ENCODE results near the gene ATP10A.
"Not testable (repeated sequence)": the region's sequence is repeated elsewhere in the genome, so short reads cannot be mapped to it uniquely, and the experiment has no call there.

ATP10A gene

GRCh38 chr15:25858952-25859760, 4.0 kb downstream of the ATP10A start:
- no peak for DNase-seq

- DNase-seq: not testable (repeated sequence)
These were observed 7.1 kb downstream of the ATP10A start for GRCh38 chr15:25856059-25856458.

GRCh38 chr15:25852661-25853524, 10.2 kb downstream of the ATP10A start:
- no peak for DNase-seq

DNA sequence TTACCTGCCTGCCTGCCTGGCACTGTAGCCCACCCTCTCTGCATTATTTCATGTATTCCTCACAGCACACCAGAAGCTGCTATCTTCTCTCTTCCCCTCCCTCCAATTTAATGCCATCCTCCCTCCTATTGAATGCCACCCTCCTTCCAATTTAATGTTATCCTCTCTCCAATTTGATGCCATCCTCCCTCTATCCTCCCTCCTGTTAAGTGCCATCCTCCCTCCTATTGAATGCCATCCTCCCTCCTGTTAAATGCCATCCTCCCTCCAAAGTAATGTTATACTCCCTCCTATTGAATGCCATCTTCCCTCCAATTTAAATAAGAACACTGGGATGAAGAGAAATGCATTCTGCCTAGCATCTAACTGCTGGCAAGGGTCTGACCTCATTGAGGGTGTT, 11.1 kb downstream of the ATP10A start:
- no peak for DNase-seq

GRCh38 chr15:25850154-25851111, 12.7 kb downstream of the ATP10A start:
- peak; percentile 66 to 71 for DNase-seq

- no peak for DNase-seq
These were observed 13.8 kb downstream of the ATP10A start for GRCh38 chr15:25849157-25849921.

DNA sequence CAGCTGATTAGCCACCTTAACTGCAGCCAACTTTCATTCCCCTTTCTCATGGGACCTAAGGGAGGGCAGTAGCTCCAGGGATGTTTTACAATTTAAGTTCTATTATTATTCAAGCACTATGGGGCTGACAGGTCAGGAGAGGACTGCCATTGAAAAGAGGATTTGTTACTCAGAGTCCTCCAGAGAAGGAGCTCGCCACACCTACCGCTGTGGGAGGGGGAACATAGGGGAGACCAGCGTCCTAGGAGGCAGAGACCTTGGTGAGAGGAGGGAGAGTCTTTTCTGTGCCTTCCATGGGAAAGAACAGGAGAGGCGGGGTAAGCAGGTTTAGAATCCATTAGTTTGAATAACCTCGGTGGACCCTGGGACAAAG, 14.4 kb downstream of the ATP10A start:
- no peak for DNase-seq

DNA sequence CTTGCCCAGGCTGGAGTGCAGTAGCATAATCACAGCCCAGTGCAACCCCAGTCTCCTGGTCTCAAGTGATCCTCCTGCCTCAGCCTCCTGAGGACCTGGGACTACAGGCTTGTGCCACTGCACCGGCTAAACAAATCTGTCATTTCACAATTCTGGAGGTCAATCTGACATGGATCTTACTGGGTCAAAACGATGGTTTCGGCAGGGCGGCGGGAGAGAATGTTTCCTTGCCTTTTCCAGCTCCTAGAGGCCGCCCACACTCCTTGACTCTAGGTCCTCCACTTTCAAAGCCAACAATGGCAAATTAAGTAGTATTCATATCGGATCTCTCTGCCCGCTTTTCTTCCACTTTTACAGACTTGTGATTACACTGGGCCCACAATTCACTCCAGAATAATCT, 14.8 kb downstream of the ATP10A start:
- no peak for DNase-seq

- DNase-seq: no peak
These were observed 16.1 kb downstream of the ATP10A start for GRCh38 chr15:25847051-25847450.

GRCh38 chr15:25846377-25846776, 16.8 kb downstream of the ATP10A start:
- peak; percentile 80 for DNase-seq

GRCh38 chr15:25844981-25845680, 18.0 kb downstream of the ATP10A start:
- no peak for DNase-seq

- no peak for DNase-seq
These were observed 18.6 kb downstream of the ATP10A start for GRCh38 chr15:25844542-25844941.

DNA sequence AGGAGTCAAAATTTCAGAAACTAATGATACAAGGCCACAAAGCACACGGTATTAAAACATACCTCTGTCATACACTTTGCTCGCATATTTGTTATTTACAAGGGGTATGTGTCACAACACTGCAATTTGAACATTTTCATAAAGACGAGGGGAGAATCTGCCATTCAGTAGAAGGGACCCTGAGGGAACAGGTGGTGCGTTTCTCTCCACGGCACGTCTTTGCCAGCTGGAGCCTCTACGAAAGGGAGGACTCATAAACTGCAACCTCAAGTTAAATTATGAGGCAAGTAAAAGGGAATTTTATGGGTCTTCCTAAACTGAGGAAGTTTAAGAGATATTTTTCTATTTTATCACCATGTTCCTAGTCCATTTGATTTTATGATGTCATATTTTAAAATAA, 19.1 kb downstream of the ATP10A start:
- DNase-seq: no peak

DNA sequence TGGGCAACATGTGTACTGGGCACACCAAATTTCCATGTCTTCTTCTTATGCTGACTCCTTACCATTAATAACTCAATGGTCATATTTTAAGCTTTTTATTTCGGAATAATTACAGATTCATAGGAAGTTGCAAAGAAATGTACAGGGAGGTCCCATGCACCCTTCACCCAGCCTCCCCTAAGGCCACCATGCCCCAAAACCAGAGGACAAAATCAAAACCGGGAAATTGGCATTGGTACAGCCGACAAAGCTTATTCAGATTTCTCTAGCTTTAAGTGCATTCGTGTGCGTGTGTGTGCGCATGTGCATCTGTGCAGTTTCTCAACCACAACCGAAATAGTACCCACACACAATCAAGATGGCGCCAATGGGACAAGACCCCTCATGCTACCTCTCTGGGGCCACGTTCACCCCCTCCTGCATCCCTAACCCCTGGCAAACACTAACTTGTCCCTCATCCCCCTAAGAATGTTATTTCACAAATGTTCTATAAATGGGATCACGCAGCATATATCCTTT, 23.4 kb downstream of the ATP10A start:
- DNase-seq: no peak

DNA sequence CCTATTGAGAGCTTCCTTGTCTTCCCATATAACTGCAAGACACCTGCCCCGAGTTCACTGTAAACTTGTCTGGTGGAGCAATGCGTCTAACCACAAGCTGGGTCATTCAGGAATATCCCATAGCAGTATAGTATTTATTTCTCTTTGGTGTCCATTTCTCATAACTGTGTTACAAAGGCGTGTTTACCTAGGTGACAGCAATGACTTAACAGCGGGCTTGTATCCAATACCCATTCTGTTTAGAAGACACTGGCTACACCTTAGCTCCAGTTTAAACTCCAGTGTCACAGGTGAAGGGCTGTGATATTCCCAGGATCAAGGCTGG, 24.3 kb downstream of the ATP10A start:
- DNase-seq: no peak

DNA sequence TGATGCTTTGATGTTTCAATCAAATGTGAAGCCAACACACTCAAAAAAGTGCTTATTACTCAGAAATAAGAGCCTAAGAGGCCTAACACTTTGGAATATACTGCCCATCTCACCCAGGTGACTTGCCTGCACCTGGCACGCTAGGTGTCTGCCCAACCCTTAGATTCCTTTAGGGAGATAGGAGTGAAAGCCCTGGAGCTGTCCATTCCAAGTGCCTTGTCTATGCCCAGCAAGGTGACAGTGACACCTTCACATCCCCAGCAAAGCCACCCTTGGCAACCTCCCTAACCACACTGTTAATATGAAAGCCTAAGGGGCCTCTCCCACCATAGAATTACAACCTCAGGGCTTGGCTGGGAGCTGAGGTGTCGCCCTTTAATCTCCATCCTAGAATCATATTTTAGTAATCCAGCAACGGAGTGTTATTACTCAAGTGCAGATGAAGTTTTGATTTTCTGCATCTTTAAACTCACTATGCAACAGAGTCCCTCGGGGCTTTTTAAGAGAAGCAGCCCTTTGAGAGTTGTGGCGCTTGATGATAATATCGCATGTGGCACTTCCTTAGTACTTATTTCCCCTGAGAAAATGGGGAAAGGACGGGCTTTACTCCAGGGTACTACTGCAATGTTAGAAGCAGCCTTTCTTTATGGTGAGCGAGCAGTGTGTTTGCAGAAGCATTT, 24.8 kb downstream of the ATP10A start:
- DNase-seq: no peak

- peak; percentile 34 to 40 for DNase-seq
These were observed 31.0 kb downstream of the ATP10A start for GRCh38 chr15:25832158-25832557.

- no peak for DNase-seq
These were observed 32.2 kb downstream of the ATP10A start for GRCh38 chr15:25830844-25831451.

GRCh38 chr15:25829073-25829472, 34.1 kb downstream of the ATP10A start:
- no peak for DNase-seq

DNA sequence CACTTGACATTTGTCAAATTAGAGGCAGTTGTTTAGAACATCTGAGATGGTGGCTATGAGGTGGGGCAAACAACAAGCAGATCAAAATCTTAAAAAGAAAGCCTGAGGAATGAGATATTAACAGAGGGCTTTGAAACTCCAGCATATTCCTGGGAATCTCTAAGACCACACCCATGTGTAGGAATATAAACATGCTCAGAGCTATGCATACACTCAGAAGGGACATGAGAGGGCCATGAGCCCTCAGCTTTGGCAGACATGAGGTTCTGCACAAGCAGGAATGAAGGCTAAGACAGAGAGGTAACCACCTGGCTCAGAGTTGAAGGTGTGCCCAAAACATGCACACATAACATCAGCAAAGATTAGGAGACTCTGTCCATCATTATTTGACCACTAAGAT, 37.9 kb downstream of the ATP10A start:
- no peak for DNase-seq
